Esophagus squamous epithelium (tissue), 5 donors: ENCODE measurements around the gene ZNF789. TPM values are rescaled to one million over a fixed set of nuclear protein-coding genes. Genes with fewer than 3 reads are reported as not detected.
"Not testable (repeated sequence)": the region's sequence is repeated elsewhere in the genome, so short reads cannot be mapped to it uniquely, and the experiment has no call there.

Source experiments
- DNase-seq: peaks from one replicate; lab custom pipeline; 2025; lab: John Stamatoyannopoulos, UW
- H3K27ac ChIP-seq, 4 donors: fragments of 200-600 bp; sonication (generic); one replicate each; pipeline ENCODE4 v1.5.1; 2016 to 2019; ENCODE audit warnings: mild to moderate bottlenecking in 1 of 4
- H3K27me3 ChIP-seq, 4 donors: fragments of 200-600 bp; sonication (generic); 1 replicate in 3 of 4; 2 replicates in 1 of 4; pipeline versions ENCODE4 v1.5.1 to v1.6.0; 2017 to 2021; ENCODE audit warnings: antibody characterized with exemption in 1 of 4
- H3K36me3 ChIP-seq, 3 donors: fragments of 200-600 bp; sonication (generic); one replicate each; pipeline ENCODE4 v1.5.1; 2016 to 2019
- H3K4me1 ChIP-seq, 3 donors: fragments of 200-600 bp; sonication (generic); one replicate each; pipeline ENCODE4 v1.5.1; 2017 to 2019
- H3K4me3 ChIP-seq, 4 donors: fragments of 200-600 bp; sonication (generic); 1 replicate in 3 of 4; 2 replicates in 1 of 4; pipeline ENCODE4 v1.5.1; 2016 to 2019; ENCODE audit warnings: mild to moderate bottlenecking in 2 of 4, moderate library complexity in 1 of 4
- H3K9me3 ChIP-seq, 3 donors: fragments of 200-600 bp; sonication (generic); one replicate each; pipeline ENCODE4 v1.5.1; 2016 to 2019
- CTCF ChIP-seq, 6 experiments: fragments of 450-650 bp in 4 of 6; fragments of 200-600 bp in 2 of 6; sonication (generic) in 2 of 6; IDR thresholded peaks; one replicate each; pipeline ENCODE4 v1.5.1; 2016 to 2019; ENCODE audit warnings: antibody characterized with exemption in 6 of 6, mild to moderate bottlenecking in 4 of 6, moderate library complexity in 4 of 6
- POLR2A ChIP-seq, 4 donors: fragments of 450-650 bp; IDR thresholded peaks; one replicate each; pipeline ENCODE4 v1.6.1; 2017; ENCODE audit warnings: antibody characterized with exemption in 4 of 4, mild to moderate bottlenecking in 4 of 4, moderate library complexity in 3 of 4
- WGBS, 2 donors: methylation state at CpG; one replicate each; pipeline ENCODE4 v1.1.5; 2018; 5-methylcytosine and 5-hydroxymethylcytosine counted together
- intact Hi-C: fragments of 100-400 bp; cut with DNase I; formaldehyde crosslinking; loops from one replicate; pipeline ENCODE4 v1.15.0; 2022
- total RNA-seq, 4 donors: library from RNA; depleted of rRNA; stranded (reverse); fragments of >200 nt; gene quantifications; one replicate each; pipeline ENCODE4 v1.1.0, GENCODE V29; 2016
- donor health status: DM: yes; HTN: yes; CAD: no.

Gene ZNF789
- total RNA-seq, result 1 to 10 TPM; 2.5 to 8.6 (median 5.3) TPM

GRCh38 chr7:99472561-99473314 is at the start of gene ZNF789:
TSS of gene ZNF789 (plus strand) at chr7:99472890. CDS start at chr7:99476457, 3,567 bp downstream.
- intact Hi-C loops, result no loop called here
- WGBS, 2 donors, result 0 to 2% methylated on average over 28 to 32 of the region's 56 CpGs
- DNase-seq, result peak; percentile 94

GRCh38 chr7:99424932-99425730 is 47.6 kb upstream of the ZNF789 start:
- Histone ChIP-seq H3K4me1 (no peaks in the 10 kb centered on the region), H3K9me3 (no peaks in the 10 kb centered on the region), H3K27me3 (no peaks in the 10 kb centered on the region), H3K36me3 (peaks cover 34 to 93% (median 43%) of the 10 kb centered on the region in 3 donors), H3K4me3 (no peak overlapping the region), H3K27ac (no peak overlapping the region)
- intact Hi-C loops, result no loop called here
- WGBS, 2 donors, result 93% methylated on average over 3 of the region's 24 CpGs; no CpG with 5 or more reads in 1 of the 2 donors
- DNase-seq, result no peak
- TF ChIP-seq CTCF (IDR thresholded peaks at IDR 0.05), result no peak
- no peak for TF ChIP-seq POLR2A (IDR thresholded peaks at IDR 0.05)

More at GRCh38 chr7:99472561-99473314, at the start of gene ZNF789:
- Histone ChIP-seq H3K9me3 (no peaks in the 10 kb centered on the region), H3K27ac (peak within 1 kb of the TSS; percentile 83 to 93 (median 90)), H3K4me1 (peaks cover 9 to 51% (median 10%) of the 10 kb centered on the region in 3 donors), H3K27me3 (no peaks in the 10 kb centered on the region), H3K36me3 (peaks cover 0 to 8% (median 0%) of the 10 kb centered on the region in 3 donors), H3K4me3 (peak within 1 kb of the TSS; percentile 73 to 98 (median 88))
- TF ChIP-seq POLR2A (IDR thresholded peaks at IDR 0.05), result peak in 3 of 4 donors; percentile 14 to 69 (median 22)
- peak in 1 of 6 experiments; percentile 19 for TF ChIP-seq CTCF (IDR thresholded peaks at IDR 0.05)

- Histone ChIP-seq H3K27ac (no peak overlapping the region), H3K4me1 (peaks cover 4 to 35% (median 17%) of the 10 kb centered on the region in 3 donors), H3K27me3 (no peaks in the 10 kb centered on the region), H3K4me3 (no peak overlapping the region), H3K9me3 (no peaks in the 10 kb centered on the region), H3K36me3 (peaks cover 33 to 93% (median 46%) of the 10 kb centered on the region in 3 donors)
- 93 to 100% methylated on average over 1 to 2 of the region's 10 CpGs for WGBS, 2 donors
- DNase-seq, result no peak
- no peak for TF ChIP-seq POLR2A (IDR thresholded peaks at IDR 0.05)
- TF ChIP-seq CTCF (IDR thresholded peaks at IDR 0.05), result no peak
- intact Hi-C loops, result no loop called here
Observed at GRCh38 chr7:99428972-99429566, 43.6 kb upstream of the ZNF789 start.

- intact Hi-C loops, result no loop called here
- Histone ChIP-seq H3K9me3 (no peaks in the 10 kb centered on the region), H3K27ac (no peak overlapping the region), H3K27me3 (no peaks in the 10 kb centered on the region), H3K4me1 (peaks cover 4 to 38% (median 17%) of the 10 kb centered on the region in 3 donors), H3K4me3 (no peak overlapping the region), H3K36me3 (peaks cover 26 to 93% (median 41%) of the 10 kb centered on the region in 3 donors)
- DNase-seq, result no peak
- TF ChIP-seq POLR2A (IDR thresholded peaks at IDR 0.05), result no peak
- no peak for TF ChIP-seq CTCF (IDR thresholded peaks at IDR 0.05)
- 100% methylated on average over 1 to 4 of the region's 8 CpGs for WGBS, 2 donors
Observed at GRCh38 chr7:99429756-99430155, 42.9 kb upstream of the ZNF789 start.

GRCh38 chr7:99431756-99432540 is 40.7 kb upstream of the ZNF789 start:
- DNase-seq, intact Hi-C loops, H3K27me3 ChIP-seq, H3K4me3 ChIP-seq, H3K9me3 ChIP-seq: not testable (repeated sequence)
- H3K4me1 ChIP-seq, result peaks cover 4 to 59% (median 17%) of the 10 kb centered on the region in 3 donors
- peaks cover 17 to 82% (median 39%) of the 10 kb centered on the region in 3 donors for H3K36me3 ChIP-seq
- 50 to 69% methylated on average over 11 to 13 of the region's 13 CpGs for WGBS, 2 donors
- peak overlapping the region; percentile 44 to 74 (median 64) for H3K27ac ChIP-seq
